MM.1S (cell line): Measurements from ENCODE around the gene GTF3C5.

ENCODE experiments used
- DNase-seq: peaks from one replicate; pipeline ENCODE4 v3.0.0-alpha.2; 2015
- H2AFZ ChIP-seq: fragments of 300-600 bp; sonication (generic); 2 replicates; pipeline ENCODE4 v1.6.0; 2016; ENCODE audit warnings: antibody characterized with exemption, low read length
- H3F3A ChIP-seq: fragments of 300-600 bp; sonication (generic); 2 replicates; pipeline ENCODE4 v1.6.1; 2016; ENCODE audit warnings: mild to moderate bottlenecking, antibody characterized with exemption, low read length, moderate library complexity, mixed read lengths; ENCODE audit not compliant: insufficient read depth
- H3K27ac ChIP-seq: fragments of 300-600 bp; sonication (generic); 2 replicates; pipeline ENCODE4 v1.5.1; 2016; ENCODE audit warnings: mild to moderate bottlenecking, low read length
- H3K27me3 ChIP-seq: fragments of 300-600 bp; sonication (generic); replicated peaks from 2 replicates; pipeline ENCODE4 v1.6.0; 2016; ENCODE audit warnings: low read length; ENCODE audit not compliant: insufficient read depth
- H3K36me3 ChIP-seq: fragments of 300-600 bp; sonication (generic); replicated peaks from 2 replicates; pipeline ENCODE4 v1.6.1; 2016; ENCODE audit warnings: mild to moderate bottlenecking, low read length, mixed read lengths; ENCODE audit not compliant: insufficient read depth
- H3K4me1 ChIP-seq: fragments of 300-600 bp; sonication (generic); 2 replicates; pipeline ENCODE4 v1.6.1; 2016; ENCODE audit warnings: low read length, mixed read lengths
- H3K4me2 ChIP-seq: fragments of 300-600 bp; sonication (generic); 2 replicates; pipeline ENCODE4 v1.6.0; 2016; ENCODE audit warnings: low read depth, low read length
- H3K4me3 ChIP-seq: fragments of 300-600 bp; sonication (generic); 2 replicates; pipeline ENCODE4 v1.5.1; 2016; ENCODE audit warnings: low read length, mixed read lengths
- H3K79me2 ChIP-seq: fragments of 300-600 bp; sonication (generic); 2 replicates; pipeline ENCODE4 v1.6.1; 2016; ENCODE audit warnings: mixed run types, low read length, mixed read lengths
- H3K9ac ChIP-seq: fragments of 300-600 bp; sonication (generic); 2 replicates; pipeline ENCODE4 v1.6.1; 2016; ENCODE audit warnings: low read length, mixed read lengths
- H3K9me2 ChIP-seq: fragments of 300-600 bp; sonication (generic); replicated peaks from 2 replicates; pipeline ENCODE4 v1.6.1; 2016; ENCODE audit warnings: mild to moderate bottlenecking, low read length, mixed read lengths; ENCODE audit not compliant: insufficient read depth
- H3K9me3 ChIP-seq: fragments of 300-600 bp; sonication (generic); replicated peaks from 2 replicates; pipeline ENCODE4 v1.6.1; 2016; ENCODE audit warnings: mild to moderate bottlenecking, low read length, mixed read lengths; ENCODE audit not compliant: insufficient read depth
- H4K20me1 ChIP-seq: fragments of 300-600 bp; sonication (generic); 2 replicates; pipeline ENCODE4 v1.6.1; 2016; ENCODE audit warnings: mild to moderate bottlenecking, low read length, moderate library complexity, mixed read lengths; ENCODE audit not compliant: insufficient read depth
- CTCF ChIP-seq: fragments of 300-600 bp; sonication (generic); IDR thresholded peaks from 2 replicates; pipeline ENCODE4 v1.5.1; 2016; ENCODE audit warnings: antibody characterized with exemption, low read length, mixed read lengths
- EZH2 ChIP-seq: fragments of 300-600 bp; sonication (generic); optimal IDR thresholded peaks from 2 replicates; pipeline ENCODE3; 2017; ENCODE audit warnings: low read depth, mild to moderate bottlenecking, antibody characterized with exemption, low read length, mixed read lengths
- EZH2phosphoT487 ChIP-seq: fragments of 300-600 bp; sonication (generic); IDR thresholded peaks from 2 replicates; pipeline ENCODE4 v1.6.1; 2018; ENCODE audit warnings: antibody characterized with exemption, low read length

Gene GTF3C5

GRCh38 chr9:133100506-133101355 lies 69.9 kb downstream of the GTF3C5 start:
- Histone ChIP-seq H3F3A (no peaks in the 10 kb centered on the region), H3K27me3 (no peaks in the 10 kb centered on the region), H2AFZ (no peak overlapping the region), H3K4me2 (no peak overlapping the region), H3K9me3 (no peaks in the 10 kb centered on the region), H3K27ac (no peak overlapping the region), H3K4me1 (no peaks in the 10 kb centered on the region), H3K79me2 (no peaks in the 10 kb centered on the region), H3K9ac (no peak overlapping the region), H3K9me2 (no peaks in the 10 kb centered on the region), H3K36me3 (no peaks in the 10 kb centered on the region; the same call in 1 of the 2 replicates), H3K4me3 (no peak overlapping the region), H4K20me1 (no peaks in the 10 kb centered on the region)
- TF ChIP-seq CTCF (no peak), EZH2phosphoT487 (no peak), EZH2 (no peak)
- no peak for DNase-seq

GRCh38 chr9:133101356-133102189 lies 70.8 kb downstream of the GTF3C5 start:
- no peak overlapping the region for H3K4me3 ChIP-seq
- TF ChIP-seq EZH2phosphoT487 (no peak), EZH2 (no peak), CTCF (no peak)
- no peaks in the 10 kb centered on the region; the same call in 1 of the 2 replicates for H3K36me3 ChIP-seq
- no peak overlapping the region for H2AFZ ChIP-seq
- no peak overlapping the region for H3K9ac ChIP-seq
- DNase-seq = no peak
- no peaks in the 10 kb centered on the region for H4K20me1 ChIP-seq
- no peaks in the 10 kb centered on the region for H3K4me1 ChIP-seq
- no peaks in the 10 kb centered on the region for H3F3A ChIP-seq
- H3K9me2 ChIP-seq = no peaks in the 10 kb centered on the region
- H3K9me3 ChIP-seq = no peaks in the 10 kb centered on the region
- H3K4me2 ChIP-seq = no peak overlapping the region
- no peaks in the 10 kb centered on the region for H3K79me2 ChIP-seq
- H3K27ac ChIP-seq = no peak overlapping the region
- no peaks in the 10 kb centered on the region for H3K27me3 ChIP-seq

- DNase-seq = no peak
- H3K4me3 ChIP-seq = no peak overlapping the region
- H3K9ac ChIP-seq = no peak overlapping the region
- no peak overlapping the region for H3K4me2 ChIP-seq
- no peaks in the 10 kb centered on the region for H3F3A ChIP-seq
- H3K36me3 ChIP-seq = no peaks in the 10 kb centered on the region; the same call in 1 of the 2 replicates
- no peak overlapping the region for H3K27ac ChIP-seq
- no peak overlapping the region for H2AFZ ChIP-seq
- no peaks in the 10 kb centered on the region for H3K9me2 ChIP-seq
- H3K27me3 ChIP-seq = no peaks in the 10 kb centered on the region
- H3K9me3 ChIP-seq = no peaks in the 10 kb centered on the region
- TF ChIP-seq CTCF = no peak
- no peak for TF ChIP-seq EZH2phosphoT487
- TF ChIP-seq EZH2 = no peak
- H3K79me2 ChIP-seq = no peaks in the 10 kb centered on the region
- no peaks in the 10 kb centered on the region for H4K20me1 ChIP-seq
- no peaks in the 10 kb centered on the region for H3K4me1 ChIP-seq
These were observed 71.6 kb downstream of the GTF3C5 start for GRCh38 chr9:133102190-133103021.
